Large intestine (tissue), 3 donors: ENCODE results near the gene DAP3. TPM values are rescaled to one million over a fixed set of nuclear protein-coding genes. Genes with fewer than 3 reads are reported as not detected.
A peak's percentile ranks its signal among the peaks of the same experiment; 100 is the strongest.
"Not testable (repeated sequence)": the region's sequence is repeated elsewhere in the genome, so short reads cannot be mapped to it uniquely, and the experiment has no call there.

ENCODE experiments used
- DNase-seq, 2 donors: peaks; one replicate each; pipeline versions ENCODE4 v3.0.0 to v3.0.0-alpha.2; 2013
- H3K27ac ChIP-seq: one replicate; pipeline ENCODE4 v1.5.1; 2013; ENCODE audit warnings: low read length
- H3K27me3 ChIP-seq: 2 replicates; pipeline ENCODE4 v1.6.1; 2013; ENCODE audit warnings: low read length; ENCODE audit not compliant: control insufficient read depth, insufficient read depth
- H3K36me3 ChIP-seq: 2 replicates; pipeline ENCODE4 v1.6.1; 2013; ENCODE audit warnings: low read length; ENCODE audit not compliant: control insufficient read depth, insufficient read depth
- H3K4me1 ChIP-seq: one replicate; pipeline ENCODE4 v1.6.1; 2013; ENCODE audit warnings: low read length; ENCODE audit not compliant: control insufficient read depth, insufficient read depth
- H3K4me3 ChIP-seq: one replicate; pipeline ENCODE4 v1.5.1; 2013; ENCODE audit warnings: low read length
- H3K9me3 ChIP-seq: one replicate; pipeline ENCODE4 v1.6.1; 2013; ENCODE audit warnings: mild to moderate bottlenecking, low read depth, low read length, moderate library complexity; ENCODE audit not compliant: control insufficient read depth
- WGBS: methylation state at CpG from one replicate; pipeline ENCODE4 v1.1.5; 2013; ENCODE audit warnings: low lambda C conversion rate; ENCODE audit not compliant: insufficient coverage; 5-methylcytosine and 5-hydroxymethylcytosine counted together
- polyA plus RNA-seq: library from polyadenylated mRNA; unstranded; fragments of 120-200 nt; gene quantifications from one replicate; pipeline ENCODE4 v1.2.1, GENCODE V29; 2013

The DAP3 gene
- polyA plus RNA-seq, 1 donor, result 96.3 TPM

GRCh38 chr1:155678992-155679391 is 9.9 kb upstream of the DAP3 start:
- H3K27me3 ChIP-seq, H3K4me1 ChIP-seq, H3K4me3 ChIP-seq, H3K27ac ChIP-seq, DNase-seq, H3K9me3 ChIP-seq: not testable (repeated sequence)
- H3K36me3 ChIP-seq, result peaks cover 56% of the 10 kb centered on the region
- WGBS, result no CpG with 5 or more reads among the region's 1 CpG

GRCh38 chr1:155680531-155680930 is 8.4 kb upstream of the DAP3 start:
- Histone ChIP-seq H3K36me3 (peaks cover 45% of the 10 kb centered on the region), H3K9me3 (no peaks in the 10 kb centered on the region), H3K4me3 (no peak overlapping the region), H3K4me1 (no peaks in the 10 kb centered on the region), H3K27me3 (no peaks in the 10 kb centered on the region), H3K27ac (no peak overlapping the region)
- no peak for DNase-seq
- 94% methylated on average over 2 of the region's 6 CpGs for WGBS

GRCh38 chr1:155681776-155682175 is 7.1 kb upstream of the DAP3 start:
- WGBS, result 80% methylated on average over 1 of the region's 2 CpGs
- no peak for DNase-seq
- Histone ChIP-seq H3K4me1 (no peaks in the 10 kb centered on the region), H3K9me3 (no peaks in the 10 kb centered on the region), H3K36me3 (peaks cover 36% of the 10 kb centered on the region), H3K27me3 (no peaks in the 10 kb centered on the region), H3K4me3 (no peak overlapping the region), H3K27ac (no peak overlapping the region)

- H3K27me3 ChIP-seq, H3K36me3 ChIP-seq, H3K4me1 ChIP-seq, DNase-seq, H3K9me3 ChIP-seq: not testable (repeated sequence)
- no CpG with 5 or more reads among the region's 35 CpGs for WGBS
- H3K4me3 ChIP-seq, result peak overlapping the region; percentile 100
- peak overlapping the region; percentile 94 for H3K27ac ChIP-seq
These were observed 1.1 kb upstream of the DAP3 start for GRCh38 chr1:155687705-155688323.

- peak; percentile 88 to 97 for DNase-seq
- no CpG with 5 or more reads among the region's 81 CpGs for WGBS
- H3K9me3 ChIP-seq, result no peaks in the 10 kb centered on the region
- H3K36me3 ChIP-seq, result peaks cover 2% of the 10 kb centered on the region
- peak within 1 kb of the TSS; percentile 94 for H3K27ac ChIP-seq
- H3K27me3 ChIP-seq, result no peaks in the 10 kb centered on the region
- peak within 1 kb of the TSS; percentile 100 for H3K4me3 ChIP-seq
- peaks cover 7% of the 10 kb centered on the region for H3K4me1 ChIP-seq
These were observed 389 bp upstream of the DAP3 start, which contains the start of gene YY1AP1 for GRCh38 chr1:155688324-155689080. Gene YY1AP1 (minus strand): TSS chr1:155688774. CDS start chr1:155680436, 8,338 bp downstream.

GRCh38 chr1:155691992-155692528 is 3.2 kb downstream of the DAP3 start:
- Histone ChIP-seq H3K27me3 (no peaks in the 10 kb centered on the region), H3K9me3 (peaks cover 3% of the 10 kb centered on the region), H3K4me1 (peaks cover 7% of the 10 kb centered on the region), H3K36me3 (peaks cover 2% of the 10 kb centered on the region), H3K27ac (no peak overlapping the region), H3K4me3 (no peak overlapping the region)
- no peak for DNase-seq
- WGBS, result 86% methylated on average over 1 of the region's 8 CpGs

GRCh38 chr1:155694167-155694566 is 5.3 kb downstream of the DAP3 start:
- whole genome bisulfite sequencing, result no CpG with 5 or more reads among the region's 7 CpGs
- DNase-seq, result no peak

GRCh38 chr1:155695072-155695471 is 6.2 kb downstream of the DAP3 start:
- H3K9me3 ChIP-seq, result peaks cover 7% of the 10 kb centered on the region
- no CpG with 5 or more reads among the region's 4 CpGs for WGBS
- H3K4me3 ChIP-seq, result no peak overlapping the region
- no peak overlapping the region for H3K27ac ChIP-seq
- DNase-seq, result no peak
- H3K27me3 ChIP-seq, result no peaks in the 10 kb centered on the region
- H3K4me1 ChIP-seq, result peaks cover 3% of the 10 kb centered on the region
- H3K36me3 ChIP-seq, result peaks cover 2% of the 10 kb centered on the region

More at GRCh38 chr1:155694167-155694566, 5.3 kb downstream of the DAP3 start:
- H3K4me3 ChIP-seq, result no peak overlapping the region
- no peak overlapping the region for H3K27ac ChIP-seq
- H3K4me1 ChIP-seq, result peaks cover 7% of the 10 kb centered on the region
- H3K36me3 ChIP-seq, result peaks cover 2% of the 10 kb centered on the region
- H3K27me3 ChIP-seq, result no peaks in the 10 kb centered on the region
- H3K9me3 ChIP-seq, result peaks cover 7% of the 10 kb centered on the region

GRCh38 chr1:155695608-155696007 is 6.7 kb downstream of the DAP3 start:
- peaks cover 7% of the 10 kb centered on the region for H3K9me3 ChIP-seq
- H3K4me1 ChIP-seq, result no peaks in the 10 kb centered on the region
- 100% methylated on average over 3 of the region's 3 CpGs for WGBS
- no peak for DNase-seq
- no peak overlapping the region for H3K4me3 ChIP-seq
- H3K36me3 ChIP-seq, result peaks cover 2% of the 10 kb centered on the region
- H3K27ac ChIP-seq, result no peak overlapping the region
- H3K27me3 ChIP-seq, result no peaks in the 10 kb centered on the region

- Histone ChIP-seq H3K4me1 (no peaks in the 10 kb centered on the region), H3K36me3 (peaks cover 2% of the 10 kb centered on the region), H3K27ac (no peak overlapping the region), H3K9me3 (peaks cover 7% of the 10 kb centered on the region), H3K4me3 (no peak overlapping the region), H3K27me3 (no peaks in the 10 kb centered on the region)
- no peak for DNase-seq
These were observed 7.6 kb downstream of the DAP3 start for GRCh38 chr1:155696524-155696923.
